ENCODE measurements around the gene ZMYND15.

DNA sequence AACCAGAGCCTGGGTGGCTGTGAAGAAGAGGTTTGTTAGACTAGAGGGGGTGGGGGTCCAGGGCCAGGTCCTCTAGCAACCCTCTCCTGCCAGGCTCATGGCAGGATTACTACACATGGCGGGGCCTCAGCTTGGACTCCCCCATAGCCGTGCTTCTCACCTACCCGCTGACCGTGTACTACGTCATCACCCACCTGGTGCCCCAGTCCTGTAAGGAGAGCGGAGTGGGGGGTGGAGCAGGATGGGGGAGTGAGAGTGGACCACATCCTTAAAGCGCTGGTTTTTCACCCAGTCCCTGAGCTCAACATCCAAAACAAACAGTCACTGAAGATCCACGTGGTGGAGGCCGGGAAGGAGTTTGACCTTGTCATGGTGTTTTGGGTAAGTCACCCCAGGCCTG lies 4.3 kb downstream of the ZMYND15 start:
- TF ChIP-seq EZH2phosphoT487 (IDR thresholded peaks at IDR 0.05) (no peak), EZH2 (IDR thresholded peaks at IDR 0.05) (no peak)
- TF ChIP-seq, protein P1, sequence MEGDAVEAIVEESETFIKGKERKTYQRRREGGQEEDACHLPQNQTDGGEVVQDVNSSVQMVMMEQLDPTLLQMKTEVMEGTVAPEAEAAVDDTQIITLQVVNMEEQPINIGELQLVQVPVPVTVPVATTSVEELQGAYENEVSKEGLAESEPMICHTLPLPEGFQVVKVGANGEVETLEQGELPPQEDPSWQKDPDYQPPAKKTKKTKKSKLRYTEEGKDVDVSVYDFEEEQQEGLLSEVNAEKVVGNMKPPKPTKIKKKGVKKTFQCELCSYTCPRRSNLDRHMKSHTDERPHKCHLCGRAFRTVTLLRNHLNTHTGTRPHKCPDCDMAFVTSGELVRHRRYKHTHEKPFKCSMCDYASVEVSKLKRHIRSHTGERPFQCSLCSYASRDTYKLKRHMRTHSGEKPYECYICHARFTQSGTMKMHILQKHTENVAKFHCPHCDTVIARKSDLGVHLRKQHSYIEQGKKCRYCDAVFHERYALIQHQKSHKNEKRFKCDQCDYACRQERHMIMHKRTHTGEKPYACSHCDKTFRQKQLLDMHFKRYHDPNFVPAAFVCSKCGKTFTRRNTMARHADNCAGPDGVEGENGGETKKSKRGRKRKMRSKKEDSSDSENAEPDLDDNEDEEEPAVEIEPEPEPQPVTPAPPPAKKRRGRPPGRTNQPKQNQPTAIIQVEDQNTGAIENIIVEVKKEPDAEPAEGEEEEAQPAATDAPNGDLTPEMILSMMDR (IDR thresholded peaks at IDR 0.05), result no peak
